GM19023 (cell line): ENCODE data around the gene SYT17.

Experiments used
- ATAC-seq: cut with Tn5 transposase; IDR thresholded peaks from one replicate; pipeline ENCODE4 v1.9.1; 2021; ENCODE audit warnings: mild to moderate bottlenecking, moderate library complexity; ENCODE audit not compliant: unreplicated experiment

The SYT17 gene

GRCh38 chr16:19291475-19291874 is 123.4 kb downstream of the SYT17 start:
- ATAC-seq: no peak

DNA sequence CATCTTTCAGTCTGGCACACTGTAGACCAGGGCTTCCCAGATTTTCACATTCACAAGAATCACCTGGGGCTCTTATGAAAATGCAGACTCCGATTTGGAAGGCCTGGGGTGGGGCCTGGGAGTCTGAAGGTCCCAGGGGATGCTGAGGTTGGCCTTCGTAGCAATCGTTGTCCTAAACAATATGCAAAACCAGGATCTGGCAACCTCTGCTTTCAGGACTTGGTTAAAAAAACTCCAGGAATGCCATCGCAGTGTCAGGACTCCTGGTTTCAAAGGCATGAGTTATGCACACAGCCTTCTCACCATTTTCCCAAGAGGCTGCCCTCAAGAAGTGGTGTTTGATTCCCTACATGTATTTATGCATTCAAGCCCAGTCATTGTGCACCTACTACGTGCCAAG is 124.1 kb downstream of the SYT17 start:
- ATAC-seq: no peak

DNA sequence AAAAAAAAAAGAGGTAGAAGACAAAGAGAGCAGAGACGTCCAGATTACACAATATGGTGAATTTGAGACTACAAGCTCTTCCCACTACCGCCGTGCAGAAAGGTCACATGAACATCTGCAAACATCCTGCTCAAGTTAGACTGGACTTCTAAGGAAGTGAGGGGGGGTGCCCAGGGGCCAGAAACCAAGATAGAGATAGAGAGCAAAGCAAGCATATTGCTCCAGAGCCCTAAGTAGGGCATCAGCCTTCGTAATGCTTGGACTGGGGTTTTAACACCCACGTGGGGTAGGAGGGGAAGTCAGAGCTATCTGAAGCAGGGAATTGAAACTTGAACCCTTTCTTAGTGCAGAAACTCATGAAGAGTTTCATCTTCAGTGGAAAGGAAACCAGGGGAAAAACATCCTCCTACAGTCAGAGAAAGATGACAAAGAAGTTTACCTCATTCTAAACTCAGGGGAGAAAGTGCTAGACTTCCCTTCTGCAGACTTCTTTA is 126.2 kb downstream of the SYT17 start:
- peak; percentile 74 for ATAC-seq

- ATAC-seq: no peak
Observed at GRCh38 chr16:19295393-19295792, 127.4 kb downstream of the SYT17 start.

- ATAC-seq: no peak
Observed at GRCh38 chr16:19297454-19297853, 129.4 kb downstream of the SYT17 start.

DNA sequence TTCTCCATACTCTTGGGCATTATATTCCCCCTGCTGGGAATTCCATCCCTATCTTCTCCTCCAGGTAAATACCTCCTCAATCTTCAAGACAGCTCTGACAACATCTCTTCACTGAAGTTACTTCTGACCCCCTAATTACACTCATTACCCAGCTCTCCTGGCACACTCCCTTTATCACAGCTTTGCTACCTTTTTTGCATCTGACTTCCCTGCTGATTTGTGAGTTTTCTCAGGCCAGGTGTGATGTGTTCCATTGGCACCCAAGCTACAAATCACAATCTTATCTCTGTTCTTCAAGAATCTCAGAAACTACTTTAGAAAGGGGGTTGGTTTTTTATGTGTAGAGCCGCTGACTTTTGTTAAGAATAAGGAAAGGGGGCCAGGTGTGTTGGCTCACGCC is 131.5 kb downstream of the SYT17 start:
- no peak for ATAC-seq

DNA sequence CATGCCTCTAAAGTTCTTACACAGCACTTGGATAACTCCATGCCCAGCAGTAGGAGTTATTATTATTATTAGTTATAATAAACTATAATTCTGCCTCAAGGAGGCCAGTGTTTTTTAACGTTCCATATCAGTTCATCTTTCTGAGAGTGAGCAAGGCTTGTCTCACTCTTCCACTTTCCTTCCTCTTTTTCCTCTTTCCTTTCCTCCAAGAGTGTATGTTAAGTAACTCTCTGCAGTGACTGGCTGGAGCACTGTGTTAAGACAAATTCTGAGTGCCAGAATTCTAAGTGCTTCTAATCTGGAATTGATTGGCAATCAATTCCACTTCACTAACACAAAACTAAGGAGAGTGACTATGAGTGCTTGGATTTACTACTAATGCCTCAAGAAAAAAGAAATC is 133.9 kb downstream of the SYT17 start:
- ATAC-seq: no peak

DNA sequence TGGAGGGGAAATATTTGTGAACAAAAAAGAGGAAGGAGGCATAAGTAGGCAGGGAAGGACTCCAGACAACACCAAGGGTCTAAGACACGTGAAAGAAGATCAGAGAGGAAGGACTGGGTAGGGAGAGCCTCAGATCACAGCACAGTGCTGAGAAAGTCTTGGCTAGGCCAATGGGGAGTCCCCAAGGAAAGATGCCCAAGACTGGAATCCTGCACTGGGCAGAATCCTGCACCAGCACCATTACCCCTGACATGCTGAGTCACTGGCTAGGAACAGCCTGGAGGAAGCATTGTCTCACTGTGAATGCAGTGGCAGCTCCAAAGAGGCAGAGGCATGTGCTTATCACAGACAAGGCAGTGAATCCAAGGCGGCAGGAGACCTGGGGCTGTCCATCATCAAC is 136.7 kb downstream of the SYT17 start:
- no peak for ATAC-seq

DNA sequence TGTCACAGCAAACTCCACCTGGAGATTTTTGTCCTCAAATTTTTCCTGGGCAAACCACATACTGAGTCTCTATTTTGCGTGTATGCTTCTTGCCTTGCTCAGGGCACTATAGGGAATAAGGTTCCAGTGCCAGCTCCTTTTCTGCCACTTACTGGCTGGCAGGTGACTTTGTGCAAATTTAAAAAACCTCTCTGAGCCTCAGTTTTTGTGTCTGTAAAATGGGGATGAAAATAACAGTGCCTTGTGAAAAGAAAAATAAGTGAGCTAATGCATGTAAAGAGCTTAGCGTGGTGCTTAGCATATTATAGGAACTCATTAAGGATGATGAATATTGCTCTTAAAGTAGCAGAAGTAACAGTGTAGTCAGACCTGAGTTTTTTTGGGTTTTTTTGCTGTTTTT is 137.4 kb downstream of the SYT17 start:
- no peak for ATAC-seq

- ATAC-seq: no peak
Observed at GRCh38 chr16:19307587-19308241, 139.7 kb downstream of the SYT17 start.

GRCh38 chr16:19308392-19308791 is 140.4 kb downstream of the SYT17 start:
- no peak for ATAC-seq

DNA sequence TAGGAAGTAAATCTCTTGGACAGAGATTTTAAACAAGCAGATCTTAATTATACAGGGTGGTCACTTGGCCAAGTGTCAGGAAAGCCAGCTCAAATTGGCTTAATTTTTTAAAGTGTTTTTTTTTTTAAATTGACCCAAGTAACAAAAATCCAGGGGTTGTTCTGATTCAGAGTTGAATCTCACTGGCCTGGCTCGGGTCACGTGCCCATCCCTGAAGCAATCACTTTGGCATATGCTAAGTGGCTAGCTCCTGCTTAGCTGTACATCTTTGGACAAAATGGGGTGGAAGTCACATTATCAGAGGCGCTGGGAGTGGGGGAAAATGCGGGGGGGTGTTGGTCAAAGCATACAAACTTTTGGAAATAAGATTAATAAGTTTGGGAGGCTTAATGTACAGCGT is 141.1 kb downstream of the SYT17 start:
- ATAC-seq: no peak

- no peak for ATAC-seq
Observed at GRCh38 chr16:19314718-19315425, 146.8 kb downstream of the SYT17 start.

DNA sequence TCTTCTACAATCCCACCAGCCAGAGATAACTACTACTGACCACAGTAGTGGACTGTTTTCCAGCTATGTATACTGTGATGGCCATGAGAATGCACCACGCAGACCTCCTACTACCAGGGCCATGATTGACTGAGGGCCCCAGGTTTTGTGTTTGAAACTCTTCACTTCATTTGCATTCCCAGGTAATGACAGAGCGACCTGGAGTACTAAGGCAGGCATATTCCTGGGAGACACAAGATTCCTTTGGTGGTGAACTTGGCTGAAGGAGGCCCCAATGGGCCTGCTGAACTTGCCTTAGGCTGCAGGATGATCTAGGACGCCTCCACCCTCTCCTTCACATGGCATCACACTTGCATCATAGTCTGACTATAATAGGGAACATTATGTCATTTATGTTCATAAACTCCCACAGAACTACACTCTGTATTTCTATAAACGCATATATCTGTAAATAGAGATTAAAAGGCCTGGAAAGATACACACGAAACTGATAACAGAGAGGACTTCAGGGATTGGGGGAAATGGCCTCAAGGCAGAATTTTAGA is 147.9 kb downstream of the SYT17 start:
- no peak for ATAC-seq

GRCh38 chr16:19316846-19317245 is 148.8 kb downstream of the SYT17 start:
- ATAC-seq: no peak
